GM18517 (cell line): ENCODE measurements around the gene HAGHL.
"Not testable (repeated sequence)": the region's sequence is repeated elsewhere in the genome, so short reads cannot be mapped to it uniquely, and the experiment has no call there.

Experiments used
- ATAC-seq: cut with Tn5 transposase; IDR thresholded peaks from one replicate; pipeline ENCODE4 v1.9.1; 2021; ENCODE audit warnings: mild to moderate bottlenecking, moderate library complexity; ENCODE audit not compliant: unreplicated experiment

HAGHL gene

DNA sequence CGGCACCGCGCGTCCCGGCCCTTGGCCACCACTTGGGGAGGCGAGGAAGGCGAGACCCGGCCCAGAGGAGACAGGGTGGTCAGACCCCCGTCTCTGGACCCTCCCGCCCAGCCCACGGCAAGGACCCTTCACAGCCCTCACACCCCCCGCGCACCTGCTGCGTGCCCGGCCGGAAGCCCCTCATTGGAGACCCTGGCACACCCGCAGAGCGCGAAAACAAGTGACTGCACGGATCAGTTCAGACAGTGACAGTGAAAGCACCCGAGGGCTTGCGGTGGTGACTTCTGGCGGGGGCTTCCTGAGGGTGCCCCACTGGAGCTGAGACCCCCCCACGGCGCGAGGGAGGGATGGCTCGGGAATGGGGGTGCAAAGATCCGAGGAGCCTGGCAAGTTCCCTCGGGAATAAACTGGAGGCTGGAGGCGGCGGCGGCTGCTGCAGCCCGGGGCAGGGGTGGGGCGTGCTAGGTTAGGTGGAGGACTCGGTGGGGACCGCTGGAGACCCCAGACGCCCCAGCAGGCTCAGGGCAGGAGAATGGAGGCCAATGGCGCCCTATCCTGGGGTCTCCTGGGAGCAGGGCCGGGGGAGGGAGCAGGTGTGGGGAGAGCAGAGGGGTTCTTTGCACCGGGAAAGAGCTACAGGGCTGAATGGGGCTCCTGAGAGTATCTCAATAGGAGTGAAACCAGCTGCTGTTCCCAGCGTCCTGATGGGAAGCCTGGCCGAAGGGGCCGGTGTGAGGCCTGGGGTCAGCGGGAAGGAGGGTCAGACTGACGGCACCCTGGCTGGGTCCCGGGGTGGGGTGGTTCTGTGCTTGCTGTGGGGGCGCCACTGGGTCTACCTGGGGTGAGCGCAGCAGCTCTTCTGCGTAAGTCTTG lies 20.5 kb upstream of the HAGHL start:
- no peak for ATAC-seq

DNA sequence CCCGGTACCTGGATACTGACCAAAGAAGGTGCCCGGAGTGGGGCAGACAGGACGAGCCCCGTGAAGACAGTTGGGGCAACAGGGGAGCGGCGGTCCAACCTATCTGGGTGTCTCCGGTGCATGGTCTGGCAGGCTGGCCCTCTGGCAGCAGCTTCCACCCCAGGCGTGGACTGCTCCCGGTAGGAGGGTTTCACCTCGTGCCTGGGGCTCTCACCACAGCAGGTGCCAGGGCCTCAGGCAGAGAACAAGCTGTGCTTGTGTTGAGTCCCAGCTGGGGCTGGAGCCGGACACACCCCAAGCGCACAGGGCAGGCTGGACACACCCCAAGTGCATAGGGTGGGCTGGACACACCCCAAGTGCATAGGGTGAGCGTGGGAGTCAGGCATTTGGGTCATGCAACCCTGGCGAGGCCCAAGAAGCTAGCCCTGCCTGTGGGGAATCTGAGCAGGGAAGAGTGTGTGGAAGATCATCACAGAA lies 19.8 kb upstream of the HAGHL start:
- ATAC-seq, result no peak

DNA sequence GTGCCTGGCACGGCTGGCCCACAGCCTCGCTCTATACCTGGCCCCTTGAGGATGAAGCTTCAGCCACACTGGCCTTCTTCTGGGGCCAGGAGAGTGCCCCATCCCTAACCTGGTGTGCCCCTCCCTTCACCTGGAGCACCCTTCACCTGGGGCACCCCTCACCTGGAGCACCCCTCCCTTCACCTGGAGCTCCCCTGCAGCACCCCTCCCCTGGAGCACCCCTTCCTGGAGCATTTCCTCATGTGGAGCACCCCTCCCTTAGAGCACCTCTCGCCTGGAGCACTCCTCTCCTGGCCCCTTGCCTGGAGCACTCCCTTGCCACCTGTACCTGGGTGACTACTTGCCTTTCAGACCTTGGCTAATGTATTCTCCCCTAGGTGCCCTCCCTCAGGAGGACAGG lies 18.9 kb upstream of the HAGHL start:
- no peak for ATAC-seq

DNA sequence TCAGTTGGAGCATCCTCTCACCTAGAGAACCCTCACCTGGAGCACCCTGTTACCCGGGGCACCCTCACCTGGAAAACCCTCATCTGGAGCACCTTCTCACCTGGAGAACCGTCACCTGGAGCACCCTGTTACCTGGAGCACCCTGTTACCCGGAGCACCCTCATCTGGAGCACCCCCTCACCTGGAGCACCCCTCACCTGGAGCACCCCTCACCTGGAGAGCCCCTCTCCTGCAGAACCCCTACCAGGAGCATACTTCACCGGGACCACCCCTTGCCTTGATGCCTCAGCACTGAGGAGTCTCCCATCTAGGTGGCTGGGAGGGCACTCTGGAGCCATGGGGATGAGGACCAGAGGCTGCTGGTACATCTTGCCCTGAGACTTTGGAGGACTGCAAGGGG lies 17.9 kb upstream of the HAGHL start:
- no peak for ATAC-seq

DNA sequence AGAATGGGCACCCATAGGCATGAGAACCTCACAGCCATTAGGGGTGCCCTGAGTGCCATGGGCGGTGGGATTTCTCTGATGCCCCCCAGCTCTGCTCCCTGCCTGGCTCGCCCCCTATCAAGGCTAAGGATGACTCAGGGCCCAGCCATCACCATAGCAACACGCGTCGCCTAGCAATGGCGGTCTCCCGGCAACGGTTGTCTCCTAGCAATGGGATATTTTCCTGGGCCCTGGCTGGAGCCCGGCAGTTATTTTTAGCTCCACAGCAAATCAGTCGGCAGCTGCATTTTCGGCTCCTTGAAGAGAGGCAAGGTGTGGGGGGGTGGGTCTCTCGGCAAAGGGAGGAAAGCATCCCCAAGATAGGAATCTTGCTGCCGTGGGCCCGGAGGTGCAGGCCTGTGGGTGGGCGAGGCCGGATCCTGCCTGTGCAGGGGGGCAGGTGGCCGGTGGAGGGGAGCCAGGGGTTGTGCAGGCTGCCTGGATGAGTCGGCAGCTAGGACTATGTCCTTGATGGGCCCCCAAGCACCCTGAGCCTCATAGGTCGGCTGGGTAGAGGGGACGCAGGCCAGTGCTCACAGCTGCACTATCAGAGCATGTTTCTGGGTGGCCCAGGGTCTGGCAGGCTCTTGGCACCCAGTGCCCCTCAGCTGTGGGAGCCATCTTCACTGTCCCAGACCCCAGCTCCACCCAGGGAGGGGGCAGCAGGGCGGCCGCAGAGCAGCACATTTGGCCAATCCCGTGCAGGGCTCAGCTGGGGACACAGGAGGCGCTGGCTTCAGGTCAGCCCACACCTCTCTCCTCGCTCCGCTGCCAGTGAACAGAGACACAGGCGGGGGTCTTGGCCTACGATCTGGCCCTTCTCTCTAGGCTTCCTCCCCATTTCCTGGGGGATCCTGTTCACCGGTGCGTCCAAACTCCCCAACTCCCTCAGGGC lies 17.1 kb upstream of the HAGHL start:
- ATAC-seq, result no peak

DNA sequence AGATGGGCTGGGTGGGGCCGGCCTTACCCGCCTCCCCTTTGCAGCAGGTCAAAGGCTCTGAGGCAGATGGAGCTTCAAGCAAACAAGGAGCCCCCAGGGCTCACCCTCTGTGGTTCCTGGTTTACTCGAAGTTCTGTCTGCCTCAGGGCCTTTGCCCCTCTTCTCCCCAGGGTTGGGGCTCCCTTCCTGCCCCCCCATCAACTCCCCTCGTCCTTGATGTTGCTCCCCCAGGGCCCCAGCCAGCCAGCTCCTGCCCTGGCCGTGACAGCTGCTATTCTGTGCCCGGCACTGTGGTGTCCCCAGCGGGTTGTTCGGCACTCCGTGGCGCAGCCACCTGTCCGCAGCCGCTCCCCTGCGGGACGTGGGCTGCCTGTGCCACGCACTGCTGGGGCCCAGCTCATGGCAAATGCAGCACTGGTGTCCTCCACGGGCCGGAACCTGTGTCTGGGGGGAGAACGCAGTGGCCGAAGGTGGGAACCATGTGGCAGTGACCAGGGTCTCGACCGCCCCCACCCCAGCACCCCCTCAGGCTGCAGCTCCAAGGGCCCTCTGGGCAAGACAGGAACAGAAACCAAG lies 16.3 kb upstream of the HAGHL start:
- no peak for ATAC-seq

DNA sequence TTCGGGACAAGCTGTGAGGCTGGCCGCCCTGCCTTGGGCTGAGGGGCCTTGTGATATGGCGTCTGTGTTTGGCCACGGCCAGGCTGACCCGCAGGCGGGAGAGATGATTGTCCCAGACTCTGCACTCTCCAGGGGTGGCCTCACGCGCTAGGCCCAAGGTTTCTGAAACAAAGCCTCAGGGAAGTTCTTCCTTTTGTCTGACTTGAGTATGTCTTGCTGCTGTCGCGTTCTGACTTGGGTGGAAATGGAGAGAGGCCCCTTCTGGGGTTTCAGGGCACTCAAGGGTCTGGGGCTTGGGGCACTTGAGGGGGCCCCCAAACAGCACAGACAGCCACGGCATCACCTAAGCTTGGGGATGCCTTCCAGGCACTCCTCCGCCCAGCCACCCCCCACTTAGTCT lies 15.8 kb upstream of the HAGHL start:
- no peak for ATAC-seq

DNA sequence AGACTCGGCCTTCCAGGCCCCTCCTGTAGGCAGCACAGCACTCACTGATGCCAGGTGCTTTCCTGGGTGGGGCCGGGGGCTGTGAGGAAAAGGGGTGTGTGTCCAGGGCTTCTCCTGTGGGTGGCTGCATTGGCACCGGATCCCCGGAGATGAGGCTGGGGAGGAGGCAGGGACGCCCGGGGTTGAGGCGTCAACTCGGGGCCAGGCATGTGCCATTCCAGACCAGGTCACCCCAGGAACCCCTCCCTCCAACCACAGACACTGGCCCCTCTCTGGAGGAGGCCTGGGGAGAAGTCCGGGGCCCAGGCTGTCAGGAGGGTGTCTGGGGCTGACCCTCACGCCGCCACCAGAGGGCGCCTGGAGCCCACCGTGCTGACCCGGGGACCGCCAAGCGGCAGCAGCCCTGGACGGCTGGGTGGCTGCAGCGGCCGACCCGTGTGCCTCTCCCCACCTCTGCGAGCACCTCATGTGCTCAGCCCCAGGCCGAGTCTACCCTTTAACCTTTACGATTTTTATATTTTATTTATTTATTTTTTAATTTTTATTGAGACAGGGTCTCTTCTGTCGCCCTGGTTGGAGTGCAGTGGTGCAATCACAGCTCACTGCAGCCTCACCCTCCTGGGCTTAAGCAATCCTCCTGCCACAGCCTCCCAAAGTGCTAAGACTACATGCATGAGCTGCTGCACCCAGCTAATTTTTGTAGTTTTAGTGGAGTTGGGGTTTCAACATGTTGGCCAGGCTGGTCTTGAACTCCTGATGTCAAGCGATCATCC lies 15.2 kb upstream of the HAGHL start:
- no peak for ATAC-seq

DNA sequence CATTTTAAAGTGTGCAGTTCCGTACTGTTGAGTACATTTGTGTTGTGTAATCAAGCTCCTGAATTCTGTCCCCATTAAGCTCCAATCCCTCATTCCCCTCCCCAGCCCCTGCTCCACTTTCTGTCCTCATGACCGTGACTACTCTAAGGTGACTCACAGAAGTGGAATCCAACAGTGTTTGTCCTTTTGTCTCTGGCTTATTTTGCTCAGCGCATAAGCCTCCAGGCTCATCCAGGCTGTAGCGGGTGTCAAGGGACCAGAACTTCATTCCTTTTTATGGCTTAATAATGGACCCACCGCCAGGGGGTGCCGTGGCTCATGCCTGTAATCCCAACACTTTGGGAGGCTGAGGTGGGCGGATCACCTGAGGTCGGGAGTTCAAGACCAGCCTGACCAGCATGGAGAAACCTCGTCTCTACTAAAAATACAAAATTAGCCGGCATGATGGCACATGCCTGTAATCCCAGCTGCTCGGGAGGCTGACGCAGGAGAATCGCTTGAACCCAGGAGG lies 14.1 kb upstream of the HAGHL start:
- ATAC-seq, result not testable (repeated sequence)

DNA sequence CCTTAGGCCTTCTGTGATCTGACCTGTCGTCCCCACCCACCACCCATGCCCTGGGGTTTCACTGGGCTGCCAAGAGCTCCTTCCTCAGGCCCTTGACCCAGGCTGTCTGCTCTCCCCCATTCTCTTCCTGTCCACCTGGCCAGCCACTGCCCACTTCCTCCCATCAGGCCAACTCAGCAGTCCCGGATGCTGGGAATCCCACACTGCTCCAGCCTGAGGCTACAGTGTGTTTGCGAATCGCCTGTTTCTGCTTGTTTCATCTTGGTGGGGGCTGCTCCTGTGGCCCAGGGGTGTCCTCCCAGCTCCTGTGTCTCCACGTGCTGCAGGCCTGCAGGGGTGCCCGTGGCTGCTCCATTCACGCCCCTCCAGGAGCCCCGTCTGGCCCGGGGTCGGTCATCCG lies 12.8 kb upstream of the HAGHL start:
- no peak for ATAC-seq

DNA sequence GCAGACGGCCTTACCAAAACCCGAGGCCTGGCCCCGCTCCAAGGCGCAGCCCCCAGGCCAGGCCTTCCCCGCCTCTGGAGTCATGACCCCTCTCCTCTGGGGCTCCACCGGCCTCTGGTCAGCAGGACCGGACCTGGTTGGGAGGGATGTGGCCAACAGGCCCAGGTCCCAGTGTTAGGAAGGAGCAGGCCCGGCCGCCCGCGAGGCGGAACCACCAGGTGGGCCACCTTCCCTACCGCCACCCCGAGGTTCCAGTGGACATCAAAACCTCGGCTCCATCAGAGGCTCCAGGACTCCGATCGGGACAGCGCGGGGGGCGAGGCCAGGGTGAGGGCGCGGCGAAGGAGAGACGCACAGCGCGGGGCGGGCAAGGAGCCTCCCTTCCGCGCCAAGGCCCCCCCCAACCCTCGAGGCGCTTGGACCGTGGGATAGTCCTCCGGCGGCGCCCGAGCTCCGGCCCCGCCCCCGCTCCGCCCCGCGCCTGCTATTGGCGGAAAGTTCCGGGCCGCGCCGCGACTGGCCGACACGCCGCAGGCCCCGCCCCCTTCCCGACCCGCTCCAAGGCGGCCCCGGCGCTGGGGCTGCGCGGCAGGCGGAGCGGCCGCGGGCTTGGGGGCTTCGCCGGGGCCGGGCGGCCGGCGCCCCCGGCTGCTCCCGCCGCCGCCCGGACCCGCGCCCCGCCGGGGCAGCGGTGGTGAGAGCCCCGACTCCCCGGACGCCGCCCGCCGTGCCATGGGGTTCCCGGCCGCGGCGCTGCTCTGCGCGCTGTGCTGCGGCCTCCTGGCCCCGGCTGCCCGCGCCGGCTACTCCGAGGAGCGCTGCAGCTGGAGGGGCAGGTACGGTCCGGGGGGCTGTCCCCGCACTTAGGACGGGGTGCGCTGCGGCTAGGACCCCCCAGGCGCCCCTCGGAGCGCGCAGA lies 12.1 kb upstream of the HAGHL start, which contains the start of gene METRN:
Gene METRN, plus strand, starts transcription at position 561 of the 919 bp plus-strand sequence. Its CDS starts 172 bp downstream, at position 733.
- ATAC-seq, result no peak

DNA sequence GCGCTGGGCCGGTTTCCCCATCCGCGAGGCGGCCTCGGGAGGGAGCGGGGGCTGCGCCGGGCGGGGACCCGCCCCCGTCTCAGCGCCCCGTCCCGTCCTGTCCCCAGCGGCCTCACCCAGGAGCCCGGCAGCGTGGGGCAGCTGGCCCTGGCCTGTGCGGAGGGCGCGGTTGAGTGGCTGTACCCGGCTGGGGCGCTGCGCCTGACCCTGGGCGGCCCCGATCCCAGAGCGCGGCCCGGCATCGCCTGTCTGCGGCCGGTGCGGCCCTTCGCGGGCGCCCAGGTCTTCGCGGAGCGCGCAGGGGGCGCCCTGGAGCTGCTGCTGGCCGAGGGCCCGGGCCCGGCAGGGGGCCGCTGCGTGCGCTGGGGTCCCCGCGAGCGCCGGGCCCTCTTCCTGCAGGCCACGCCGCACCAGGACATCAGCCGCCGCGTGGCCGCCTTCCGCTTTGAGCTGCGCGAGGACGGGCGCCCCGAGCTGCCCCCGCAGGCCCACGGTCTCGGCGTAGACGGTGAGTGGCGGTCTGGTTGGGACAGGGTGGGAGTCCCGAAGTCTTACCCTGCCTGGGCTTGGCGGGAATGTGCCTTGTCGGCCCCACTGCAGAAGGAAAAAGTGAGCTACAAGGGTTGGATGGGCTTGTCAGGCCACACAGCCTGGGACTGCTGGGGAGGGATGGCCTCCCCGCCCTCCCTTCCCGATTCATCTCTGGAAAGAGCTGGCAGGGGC lies 11.3 kb upstream of the HAGHL start:
- no peak for ATAC-seq

DNA sequence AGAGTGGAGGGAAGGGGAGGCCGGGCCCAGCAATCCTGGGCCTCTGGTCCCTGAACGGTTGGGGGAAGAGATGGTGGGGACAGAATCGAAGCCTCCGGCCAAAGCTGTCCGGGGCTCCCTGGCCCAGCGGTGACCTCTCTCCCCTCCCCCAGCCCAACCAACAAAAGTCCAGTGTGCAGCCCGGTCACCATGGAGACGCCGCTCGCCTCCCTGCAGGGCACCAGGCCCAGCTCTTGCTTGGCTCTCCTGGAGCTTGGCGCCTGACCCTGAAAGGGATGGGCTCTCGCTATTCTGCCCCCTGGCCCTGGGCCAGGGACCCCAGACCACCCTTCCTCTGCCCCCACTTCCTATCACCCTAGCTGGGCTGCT lies 10.7 kb upstream of the HAGHL start:
- ATAC-seq, result no peak

DNA sequence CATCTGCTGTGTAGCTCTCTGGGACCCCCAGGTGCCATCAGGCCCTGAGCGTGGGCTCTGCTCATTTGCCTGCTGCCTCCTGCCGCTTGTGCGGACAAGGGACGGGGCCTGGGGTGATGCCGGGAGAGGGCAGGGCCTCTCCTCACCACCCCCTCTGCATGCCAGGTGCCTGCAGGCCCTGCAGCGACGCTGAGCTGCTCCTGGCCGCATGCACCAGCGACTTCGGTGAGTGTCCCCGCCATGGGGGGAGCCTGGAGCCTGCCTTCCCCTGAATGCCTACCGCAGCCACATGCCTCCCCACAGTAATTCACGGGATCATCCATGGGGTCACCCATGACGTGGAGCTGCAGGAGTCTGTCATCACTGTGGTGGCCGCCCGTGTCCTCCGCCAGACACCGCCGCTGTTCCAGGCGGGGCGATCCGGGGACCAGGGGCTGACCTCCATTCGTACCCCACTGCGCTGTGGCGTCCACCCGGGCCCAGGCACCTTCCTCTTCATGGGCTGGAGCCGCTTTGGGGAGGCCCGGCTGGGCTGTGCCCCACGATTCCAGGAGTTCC lies 10.1 kb upstream of the HAGHL start:
- ATAC-seq, result no peak

DNA sequence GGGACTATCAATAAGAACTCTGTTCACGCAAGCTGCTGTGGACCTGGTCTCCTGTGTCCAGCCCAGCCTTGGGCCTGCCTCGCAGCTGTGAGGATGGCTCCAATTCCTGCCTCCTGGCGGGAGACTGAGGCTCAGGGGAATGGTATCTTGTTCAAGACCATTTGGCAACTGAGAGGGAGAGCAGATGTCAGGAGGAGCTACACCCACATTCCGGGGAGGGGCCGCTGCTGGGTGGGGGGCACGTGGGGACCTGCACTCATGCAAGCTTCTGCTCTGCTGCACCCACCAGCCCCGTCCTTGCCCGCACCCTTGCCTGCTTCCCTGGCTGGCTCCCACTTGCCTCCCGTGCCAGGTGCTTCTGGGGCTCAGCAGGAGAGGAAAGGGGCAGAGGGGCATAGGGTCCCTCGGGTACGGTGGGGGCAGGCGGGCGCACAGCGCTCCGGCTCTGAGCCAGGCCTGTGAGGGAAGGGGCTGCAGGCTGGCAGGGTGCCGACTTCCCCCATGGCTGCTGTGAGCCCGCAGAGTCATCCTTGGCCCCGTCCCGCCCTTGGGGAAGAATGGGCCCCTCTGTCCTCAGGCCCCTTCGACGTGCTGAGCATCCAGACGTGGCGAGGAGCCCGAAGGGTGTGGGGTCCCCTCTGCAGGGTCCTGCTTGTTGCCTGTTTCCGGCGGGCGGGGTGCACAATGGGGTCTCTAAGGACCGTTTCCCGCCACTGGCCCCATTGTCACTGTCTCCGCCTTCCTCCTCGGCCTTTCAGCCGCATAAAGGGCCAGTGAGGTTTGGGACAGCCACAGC lies 9.3 kb upstream of the HAGHL start:
- ATAC-seq, result no peak

DNA sequence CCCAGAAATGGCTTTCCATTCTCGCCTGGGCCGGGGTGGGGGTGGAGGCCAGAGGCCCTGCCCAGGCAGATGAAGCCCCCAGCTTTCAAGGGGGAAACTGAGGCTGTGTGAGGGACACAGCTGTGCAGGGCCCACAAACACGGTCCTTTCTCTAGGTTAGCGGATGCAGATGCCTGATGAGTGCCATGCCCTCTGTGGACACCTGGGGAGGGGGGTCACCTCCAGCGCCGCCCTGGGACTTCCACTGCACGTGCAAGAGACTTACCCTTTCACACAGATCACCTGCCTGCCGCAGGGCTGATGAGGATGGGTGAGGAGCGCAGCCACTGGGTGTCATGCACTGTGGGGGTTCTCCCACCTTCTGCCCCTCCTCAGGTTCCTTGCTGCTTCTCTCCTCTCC lies 8.5 kb upstream of the HAGHL start:
- no peak for ATAC-seq

DNA sequence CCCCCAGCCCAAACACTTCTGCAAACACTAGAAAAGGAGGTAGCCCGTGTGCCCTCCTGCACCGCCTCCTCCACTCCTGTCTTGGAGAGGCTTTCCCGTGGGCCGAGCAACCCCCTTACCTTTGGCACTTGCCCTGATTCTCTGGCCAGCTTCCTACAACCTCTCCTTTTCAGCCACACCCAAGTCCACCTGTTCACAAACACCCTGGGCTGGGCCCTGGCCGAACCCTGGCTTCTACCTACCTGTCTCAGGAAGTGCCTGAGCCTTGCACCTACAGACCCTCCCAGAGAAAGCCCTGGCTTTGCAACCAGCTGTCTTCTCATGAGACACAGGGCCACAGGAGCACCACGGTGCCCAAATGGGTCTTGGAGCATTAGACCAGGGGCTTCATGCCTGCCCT lies 8.0 kb upstream of the HAGHL start:
- no peak for ATAC-seq
